HCT116 (cell line): ENCODE measurements around the gene RNF214. TPM values are rescaled to one million over a fixed set of nuclear protein-coding genes. Genes with fewer than 3 reads are reported as not detected.

Experiments used
- ATAC-seq: fragments of 200-7000 bp; cut with Tn5 transposase; 2 replicates; pipeline ENCODE4 v1.9.1; 2020; ENCODE audit warnings: mild to moderate bottlenecking, moderate library complexity
- BruUV-seq: library from RNA; stranded (reverse); fragments of 400-500 nt; replicated peaks from 2 replicates; lab custom pipeline; 2021; lab: Mats Ljungman, UMichigan
- CTCF ChIA-PET: fragments of 300-600 bp; sonication (Branson Sonifier 250); formaldehyde crosslinking; loops from one replicate; lab custom pipeline; 2021; ENCODE audit warnings: antibody characterized with exemption; lab: Charles Lee
- POLR2A ChIA-PET: fragments of 300-600, 350-600 bp; sonication (Branson Sonifier 250); formaldehyde crosslinking; loops from one replicate; lab custom pipeline; 2021; ENCODE audit warnings: antibody characterized with exemption; lab: Charles Lee
- RAD21 ChIA-PET, 2 experiments: fragments of 300-600 bp; sonication (Branson Sonifier 250); formaldehyde crosslinking; loops; one replicate each; lab custom pipeline; 2023; ENCODE audit warnings: low total read pairs in 2 of 2; ENCODE audit not compliant: uncharacterized antibody in 2 of 2, unreplicated experiment in 2 of 2, low non-redundant PET in 1 of 2; lab: Charles Lee
- DNase-seq: peaks from one replicate; pipeline ENCODE4 v3.0.0-alpha.2; 2010; ENCODE audit warnings: low read depth, low spot score
- H2AFZ ChIP-seq: fragments of 200-600 bp; shearing (Covaris generic), sonication (generic); 2 replicates; pipeline ENCODE4 v1.6.1; 2017; ENCODE audit warnings: low read depth, mixed run types, mixed read lengths, antibody characterized with exemption, low read length; ENCODE audit not compliant: poor library complexity, severe bottlenecking
- H3K27ac ChIP-seq: 2 replicates; pipeline ENCODE4 v1.5.1; 2012; ENCODE audit warnings: low read depth, low read length
- H3K27me3 ChIP-seq: fragments of 200-600 bp; sonication (generic); 2 replicates; pipeline ENCODE4 v1.6.1; 2016; ENCODE audit warnings: mixed run types, low read length, mixed read lengths; ENCODE audit not compliant: insufficient read depth
- H3K36me3 ChIP-seq, 2 experiments: fragments of 200-500 bp in 1 of 2; fragments of 200-600 bp in 1 of 2; sonication (Bioruptor generic) in 1 of 2; sonication (generic) in 1 of 2; 2 replicates each; pipeline versions ENCODE4 v1.5.1 to v1.6.1; 2014 to 2016; ENCODE audit warnings: low read length in 2 of 2, inconsistent platforms in 1 of 2, mixed read lengths in 1 of 2, mixed run types in 1 of 2; ENCODE audit not compliant: insufficient read depth in 2 of 2, control insufficient read depth in 1 of 2
- H3K4me1 ChIP-seq, 2 experiments: fragments of 200-600 bp in 1 of 2; sonication (generic) in 1 of 2; 2 replicates each; pipeline versions ENCODE4 v1.5.1 to v1.6.1; 2012 to 2017; ENCODE audit warnings: low read length in 2 of 2, inconsistent platforms in 1 of 2, mild to moderate bottlenecking in 1 of 2, mixed read lengths in 1 of 2, mixed run types in 1 of 2, moderate library complexity in 1 of 2; ENCODE audit not compliant: insufficient read depth in 2 of 2, control insufficient read depth in 1 of 2
- H3K4me2 ChIP-seq: fragments of 200-600 bp; sonication (generic); 2 replicates; pipeline ENCODE4 v1.6.1; 2017; ENCODE audit warnings: mixed run types, low read length, mixed read lengths
- H3K4me3 ChIP-seq, 2 experiments: fragments of 200-600 bp in 1 of 2; sonication (generic) in 1 of 2; replicated peaks in 1 of 2; 2 replicates each; pipeline ENCODE4 v1.5.1; 2011 to 2016; ENCODE audit warnings: low read length in 2 of 2, control low read depth in 1 of 2, low read depth in 1 of 2, mild to moderate bottlenecking in 1 of 2, mixed read lengths in 1 of 2, mixed run types in 1 of 2
- H3K79me2 ChIP-seq: fragments of 200-600 bp; sonication (generic); 2 replicates; pipeline ENCODE4 v1.6.1; 2017; ENCODE audit warnings: mild to moderate bottlenecking, mixed run types, low read length, moderate library complexity, mixed read lengths; ENCODE audit not compliant: insufficient read depth
- H3K9ac ChIP-seq: fragments of 200-600 bp; sonication (generic); 2 replicates; pipeline ENCODE4 v1.6.1; 2016; ENCODE audit warnings: low read length, mixed read lengths
- H3K9me2 ChIP-seq: fragments of 200-600 bp; sonication (generic), shearing (Covaris generic); 2 replicates; pipeline ENCODE4 v1.6.1; 2017; ENCODE audit warnings: mixed run types, mild to moderate bottlenecking, moderate library complexity; ENCODE audit not compliant: insufficient read depth
- H3K9me3 ChIP-seq, 2 experiments: fragments of 200-500 bp in 1 of 2; fragments of 200-600 bp in 1 of 2; sonication (Bioruptor generic) in 1 of 2; sonication (generic) in 1 of 2; 2 replicates each; pipeline ENCODE4 v1.6.1; 2014 to 2017; ENCODE audit warnings: low read length in 2 of 2, mixed read lengths in 2 of 2, inconsistent platforms in 1 of 2, low read depth in 1 of 2, mild to moderate bottlenecking in 1 of 2, mixed run types in 1 of 2, moderate library complexity in 1 of 2; ENCODE audit not compliant: control insufficient read depth in 1 of 2, insufficient read depth in 1 of 2
- H4K20me1 ChIP-seq: fragments of 200-600 bp; sonication (generic), shearing (Covaris generic); 2 replicates; pipeline ENCODE4 v1.6.1; 2017; ENCODE audit warnings: mixed run types, mild to moderate bottlenecking, moderate library complexity; ENCODE audit not compliant: insufficient read depth
- CBX3 ChIP-seq: IDR thresholded peaks from 2 replicates; pipeline ENCODE4 v1.6.1; 2012; ENCODE audit warnings: low read depth
- CEBPB ChIP-seq: IDR thresholded peaks from 2 replicates; pipeline ENCODE4 v1.6.1; 2012; ENCODE audit warnings: low read depth
- EGR1 ChIP-seq: IDR thresholded peaks from 2 replicates; pipeline ENCODE4 v1.6.1; 2012; ENCODE audit warnings: low read depth
- EZH2 ChIP-seq: fragments of 200-600 bp; sonication (generic); IDR thresholded peaks from 2 replicates; pipeline ENCODE4 v1.6.1; 2017; ENCODE audit warnings: antibody characterized with exemption, mixed run types
- EZH2phosphoT487 ChIP-seq: fragments of 200-600 bp; IDR thresholded peaks from 2 replicates; pipeline ENCODE4 v1.6.1; 2018; ENCODE audit warnings: antibody characterized with exemption, borderline replicate concordance
- FOSL1 ChIP-seq: IDR thresholded peaks from 2 replicates; pipeline ENCODE4 v1.6.1; 2012; ENCODE audit warnings: low read depth
- JUND ChIP-seq: IDR thresholded peaks from 2 replicates; pipeline ENCODE4 v1.6.1; 2012
- RAD21 ChIP-seq: IDR thresholded peaks from 2 replicates; pipeline ENCODE4 v1.6.1; 2012; ENCODE audit warnings: low read depth, mild to moderate bottlenecking
- REST ChIP-seq: IDR thresholded peaks from 2 replicates; pipeline ENCODE4 v1.6.1; 2012; ENCODE audit warnings: low read depth
- SRF ChIP-seq: IDR thresholded peaks from 2 replicates; pipeline ENCODE4 v1.6.1; 2012; ENCODE audit warnings: low read depth
- ZBTB33 ChIP-seq: IDR thresholded peaks from 2 replicates; pipeline ENCODE4 v1.6.1; 2011; ENCODE audit warnings: mild to moderate bottlenecking, low read length, moderate library complexity; ENCODE audit not compliant: insufficient replicate concordance; ENCODE audit errors: extremely low read depth
- ZNF274 ChIP-seq: fragments of 200-500 bp; sonication (Bioruptor generic); IDR thresholded peaks from 2 replicates; pipeline ENCODE4 v1.6.1; 2014; ENCODE audit warnings: mild to moderate bottlenecking, low read depth, low read length, inconsistent platforms
- intact Hi-C: fragments of 100-400 bp; cut with micrococcal nuclease; formaldehyde crosslinking; loops from 2 replicates; pipeline ENCODE4 v1.10.0; 2022
- total RNA-seq: library from RNA; stranded (reverse); gene quantifications from one replicate; pipeline ENCODE4 v1.2.1, GENCODE V29; 2021; ENCODE audit not compliant: unreplicated experiment
- TF ChIP-seq, protein P1 (sequence below): IDR thresholded peaks from 2 replicates; pipeline ENCODE4 v1.6.1; 2012

The RNF214 gene
- total RNA-seq, 1 experiment from 2014 or later = 29.3 TPM

DNA sequence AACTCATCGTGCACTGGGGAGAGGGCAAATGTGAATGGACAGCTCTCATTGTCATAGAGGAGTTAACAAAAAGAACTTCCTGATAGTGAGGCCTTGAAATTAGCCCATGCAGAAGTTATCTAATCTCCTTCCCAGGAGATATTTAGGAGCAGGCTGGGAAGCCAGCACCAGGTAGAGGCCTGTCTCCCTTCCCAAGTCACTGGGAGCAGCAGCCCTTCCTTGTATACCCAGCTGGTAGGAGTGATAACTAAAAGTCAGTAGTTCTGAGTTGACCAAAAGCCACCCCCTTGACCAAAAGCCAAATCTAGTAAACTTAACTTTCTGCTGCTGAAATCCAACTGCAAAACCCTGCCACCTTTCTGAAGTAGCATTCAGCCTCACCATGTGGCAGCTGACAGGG lies 57.3 kb downstream of the RNF214 start (continued):
- no peak for TF ChIP-seq ZBTB33
- no peak for TF ChIP-seq CBX3
- no peak for TF ChIP-seq ZNF274
- no peak for TF ChIP-seq EZH2phosphoT487
- TF ChIP-seq EZH2 = no peak
- no peak for TF ChIP-seq SRF
- no peak for TF ChIP-seq JUND

DNA sequence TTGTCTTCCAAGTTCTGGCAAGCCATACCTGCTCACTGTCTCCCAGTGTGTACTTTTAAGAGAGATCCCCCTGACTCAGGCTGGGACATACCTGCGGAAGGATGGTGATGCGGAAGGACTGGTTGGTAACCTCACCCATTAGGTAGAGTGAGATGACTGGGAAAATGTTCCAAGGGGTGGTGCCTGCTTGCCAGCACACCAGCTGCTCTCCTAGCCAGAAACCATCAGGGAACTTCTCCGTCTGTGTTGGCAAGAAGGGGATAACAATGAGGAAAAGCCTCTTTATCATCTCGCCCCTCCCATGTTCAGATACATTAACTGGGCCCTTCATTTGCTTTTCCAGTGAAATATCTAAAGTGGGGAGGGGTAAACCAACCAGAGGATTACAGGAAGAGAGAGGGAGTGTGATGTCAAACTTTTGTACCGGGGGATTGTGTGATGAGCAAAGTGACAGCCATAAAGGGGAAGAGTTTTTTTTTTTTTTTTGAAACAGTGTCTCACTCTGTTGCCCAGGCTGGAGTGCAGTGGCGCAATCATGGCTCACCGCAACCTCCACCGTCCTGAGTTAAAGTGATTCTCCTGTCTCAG lies 58.4 kb downstream of the RNF214 start, which contains the start of gene BACE1-AS:
Gene BACE1-AS, plus strand, starts transcription at position 538 of the 588 bp plus-strand sequence.
- no peaks in the 10 kb centered on the region for H3K9me3 ChIP-seq
- H3K4me2 ChIP-seq = no peak within 1 kb of the TSS
- no peaks in the 10 kb centered on the region for H4K20me1 ChIP-seq
- H3K27ac ChIP-seq = no peak within 1 kb of the TSS
- H3K27me3 ChIP-seq = no peaks in the 10 kb centered on the region
- no peak within 1 kb of the TSS for H3K4me3 ChIP-seq
- POLR2A ChIA-PET = interaction anchor here (1.5 kb wide), 1 partner anchor 14 kb away, joined by 3 read pairs; no protein-coding TSS in a partner anchor
- H3K9me2 ChIP-seq = no peaks in the 10 kb centered on the region
- no peak within 1 kb of the TSS for H3K9ac ChIP-seq
- no peak for ATAC-seq
- no peak within 1 kb of the TSS for H2AFZ ChIP-seq
- H3K79me2 ChIP-seq = no peaks in the 10 kb centered on the region
- no peak for DNase-seq
- CTCF ChIA-PET = no interaction called here
- TF ChIP-seq JUND = no peak
- TF ChIP-seq ZNF274 = no peak
- TF ChIP-seq FOSL1 = no peak
- TF ChIP-seq REST = no peak
- no peak for TF ChIP-seq EGR1
- no peak for TF ChIP-seq CEBPB
- no peak for TF ChIP-seq EZH2
- no peak for TF ChIP-seq RAD21
- TF ChIP-seq, protein P1, sequence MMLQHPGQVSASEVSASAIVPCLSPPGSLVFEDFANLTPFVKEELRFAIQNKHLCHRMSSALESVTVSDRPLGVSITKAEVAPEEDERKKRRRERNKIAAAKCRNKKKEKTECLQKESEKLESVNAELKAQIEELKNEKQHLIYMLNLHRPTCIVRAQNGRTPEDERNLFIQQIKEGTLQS = no peak
- intact Hi-C loops = no loop called here
- no TSS peak for BruUV-seq
- peaks cover 2 to 15% of the 10 kb centered on the region in 2 experiments; a peak in 3 of 4 replicates for H3K4me1 ChIP-seq
- RAD21 ChIA-PET = no interaction called here
- peaks cover 3 to 8% of the 10 kb centered on the region in 2 experiments; a peak in 2 of 4 replicates for H3K36me3 ChIP-seq
